DMS79 (cell line): ENCODE data around the gene CD93.
A peak's percentile ranks its signal among the peaks of the same experiment; 100 is the strongest.

Experiments
- DNase-seq: peaks from one replicate; lab custom pipeline; 2025; lab: John Stamatoyannopoulos, UW

The CD93 gene

DNA sequence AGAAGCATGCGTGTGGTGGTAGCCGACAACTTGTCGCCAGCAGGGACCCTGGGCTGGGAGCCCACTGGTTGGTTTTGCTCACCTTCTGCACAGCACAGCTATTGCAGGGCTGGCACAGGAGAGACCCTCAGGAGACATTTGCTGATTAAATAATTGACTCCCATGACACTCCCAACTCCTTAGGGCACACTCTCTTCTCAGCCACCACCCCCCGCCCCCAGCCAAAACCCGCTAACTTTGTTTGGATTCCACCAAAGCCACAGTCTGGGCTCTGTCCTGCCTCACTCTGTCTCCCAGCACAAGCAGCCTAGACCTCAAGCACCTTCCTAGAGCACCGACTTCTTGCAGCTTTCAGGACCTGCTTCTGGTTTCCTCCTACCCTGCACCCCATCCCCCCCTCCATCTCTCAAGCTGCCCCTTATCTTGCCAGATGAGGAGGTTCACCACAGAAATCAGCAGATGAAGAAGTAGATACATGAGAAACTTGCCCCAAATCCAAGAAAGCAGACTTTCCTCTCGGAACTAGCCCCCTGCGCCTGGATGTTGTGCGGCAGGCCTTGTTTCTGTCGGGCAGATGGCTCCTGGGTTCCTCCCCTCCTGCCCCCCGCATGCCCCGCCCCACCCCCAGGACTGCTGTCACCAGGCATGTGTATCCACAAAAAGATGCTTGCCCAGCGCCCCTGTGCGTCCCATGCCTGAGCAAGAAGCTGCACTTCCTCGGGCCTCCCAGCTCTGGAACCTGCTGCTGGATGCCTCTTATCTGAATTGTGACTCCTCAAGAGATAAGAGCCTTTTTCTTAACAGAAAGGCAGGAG is 35.0 kb upstream of the CD93 start:
- no peak for DNase-seq

DNA sequence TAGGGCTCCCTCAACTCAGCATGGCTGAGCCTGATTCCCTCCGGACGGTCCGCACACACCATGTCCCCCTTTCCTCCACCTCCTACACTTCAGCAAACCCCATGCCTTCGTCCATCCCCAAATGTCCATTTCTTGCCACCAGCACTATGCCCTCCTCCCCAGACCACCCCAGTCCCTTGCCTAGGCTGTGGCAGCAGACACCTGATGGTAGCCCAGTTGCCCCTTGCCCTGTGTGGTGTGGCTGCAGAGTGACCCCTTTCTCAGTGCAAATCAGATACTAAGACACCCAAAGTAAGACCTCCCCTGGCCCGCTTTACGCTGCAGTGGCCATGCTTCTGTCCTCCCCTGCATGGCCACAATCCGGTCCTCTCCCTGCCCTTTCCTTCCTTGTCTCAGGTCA is 34.1 kb upstream of the CD93 start:
- no peak for DNase-seq

DNA sequence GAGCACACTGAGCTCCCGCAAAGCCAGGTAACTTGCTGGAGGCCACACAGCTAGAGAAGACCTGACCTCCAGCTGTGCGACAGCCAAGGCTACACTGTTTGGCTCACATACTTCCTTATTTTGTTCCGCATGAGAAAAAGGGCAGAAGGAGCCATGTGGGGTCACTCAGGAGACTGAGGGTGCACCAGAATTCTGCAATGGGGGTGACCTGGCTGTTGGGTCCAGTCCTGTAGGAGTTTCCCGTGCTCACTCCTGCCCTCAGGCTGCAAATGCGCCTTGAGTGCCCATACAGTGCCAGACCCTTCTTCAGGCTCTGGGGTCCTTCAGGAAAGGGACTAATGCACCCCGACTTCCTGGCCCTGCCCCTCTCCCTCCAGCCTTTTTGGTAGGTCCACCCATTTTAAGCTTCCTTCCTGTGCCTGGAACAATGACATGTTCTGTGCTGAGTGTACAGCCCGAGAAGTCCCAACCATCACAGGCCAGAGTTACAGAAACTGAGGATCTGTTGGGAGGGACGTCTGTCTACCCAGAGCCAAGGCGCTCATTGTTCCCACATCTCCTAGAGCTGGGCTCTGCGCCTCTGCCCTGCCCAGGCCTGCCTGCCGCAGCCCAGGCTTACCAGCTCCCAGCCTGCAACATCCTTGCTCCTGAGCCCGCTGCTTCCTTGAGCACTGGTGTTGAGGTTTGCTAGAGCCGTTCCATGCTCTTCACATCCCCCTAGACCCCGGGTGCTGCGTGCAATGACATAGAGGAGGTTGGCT is 33.5 kb upstream of the CD93 start:
- DNase-seq: no peak

DNA sequence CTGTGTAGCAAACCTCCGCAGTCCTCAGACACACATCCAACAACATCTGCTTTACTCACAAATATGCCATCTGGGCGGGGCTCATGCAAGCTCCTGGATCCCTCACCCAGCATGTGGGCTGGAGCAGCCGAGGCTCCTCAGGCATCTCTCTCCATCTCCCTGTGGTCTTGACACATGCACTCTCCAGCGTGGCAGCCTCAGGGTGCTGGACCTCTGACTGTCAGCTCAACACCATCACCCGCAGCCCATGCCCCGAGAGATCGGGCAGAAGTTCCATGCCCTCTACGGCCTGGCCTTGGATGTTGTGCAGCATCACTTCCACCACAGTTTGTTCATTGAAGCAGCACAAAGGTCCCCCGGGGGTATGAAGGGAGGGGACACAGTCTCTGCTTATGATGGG is 32.6 kb upstream of the CD93 start:
- no peak for DNase-seq

DNA sequence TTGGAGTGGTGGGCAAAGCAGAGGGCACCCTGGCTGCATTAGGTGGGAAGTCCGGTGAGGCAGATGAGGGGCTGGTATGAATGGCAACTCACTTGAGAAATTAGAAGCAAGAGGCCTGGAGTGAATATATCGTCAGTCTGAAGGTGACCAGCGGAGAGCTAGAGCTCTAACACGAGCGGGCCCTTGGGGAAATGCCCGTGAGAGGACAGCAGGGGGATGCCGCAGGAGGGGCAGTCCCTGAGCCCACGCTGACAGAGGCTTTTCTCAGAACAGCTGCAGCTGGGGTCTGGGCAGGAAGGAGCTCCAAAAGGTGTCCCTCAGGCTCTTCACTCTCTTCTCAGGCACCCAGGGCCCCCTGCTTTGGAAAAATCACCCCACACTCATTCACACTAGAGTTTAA is 32.0 kb upstream of the CD93 start:
- no peak for DNase-seq

DNA sequence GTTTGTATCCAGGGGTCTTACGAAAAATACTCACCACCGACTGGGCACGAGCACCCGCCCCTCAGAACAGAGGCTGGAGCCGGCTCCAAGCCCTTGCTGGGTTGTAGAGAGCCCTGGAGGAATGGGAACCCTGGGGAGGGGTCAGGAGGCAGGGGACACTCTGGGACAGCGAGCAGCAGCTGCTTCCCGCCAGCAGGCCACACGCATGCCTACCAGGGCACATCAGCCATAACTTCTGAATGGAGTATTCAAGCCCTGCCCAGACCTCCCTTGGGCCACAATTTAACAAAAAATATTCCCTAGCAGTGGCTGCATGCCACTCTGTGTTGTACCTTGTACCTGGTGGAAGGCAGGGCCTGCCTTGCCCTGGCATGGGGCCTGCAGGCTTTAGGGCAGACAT is 31.6 kb upstream of the CD93 start:
- DNase-seq: no peak

DNA sequence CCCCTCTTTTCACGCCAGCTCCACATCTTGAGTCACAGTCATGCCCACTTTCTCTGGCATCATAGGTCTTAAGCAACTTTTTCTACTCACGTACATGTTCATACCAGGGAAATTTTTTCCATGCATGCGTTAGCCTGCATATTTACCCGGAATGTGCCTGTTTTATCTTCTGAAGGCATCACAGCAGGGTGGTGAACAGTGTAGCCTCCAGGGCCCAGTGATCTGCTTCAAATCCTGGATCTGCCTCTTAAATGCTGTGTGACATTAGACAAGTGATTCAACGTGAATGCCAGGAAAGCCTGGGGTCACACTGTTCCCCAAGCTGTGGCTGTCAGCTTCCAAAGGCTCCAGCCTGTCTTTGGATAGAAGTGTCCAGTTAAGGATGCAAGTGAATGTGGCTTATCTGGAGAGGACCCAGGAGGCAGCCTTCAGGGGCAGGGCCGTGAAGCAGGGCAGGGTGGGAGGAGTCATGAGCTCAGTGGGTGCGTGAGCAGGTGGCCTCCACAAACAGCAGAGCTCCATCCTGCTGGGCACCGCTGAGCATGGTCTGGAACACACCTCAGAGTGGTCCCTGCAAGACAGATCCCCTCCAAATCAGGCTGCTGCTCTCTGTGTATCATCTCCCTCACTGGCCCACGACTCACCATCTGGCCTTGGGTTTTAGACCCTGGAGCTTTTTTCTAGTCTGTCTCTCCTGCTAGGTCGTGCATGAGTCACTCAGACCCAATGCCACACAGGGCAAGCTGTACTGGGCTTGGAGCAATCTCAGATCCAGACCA is 30.4 kb upstream of the CD93 start:
- DNase-seq: no peak

DNA sequence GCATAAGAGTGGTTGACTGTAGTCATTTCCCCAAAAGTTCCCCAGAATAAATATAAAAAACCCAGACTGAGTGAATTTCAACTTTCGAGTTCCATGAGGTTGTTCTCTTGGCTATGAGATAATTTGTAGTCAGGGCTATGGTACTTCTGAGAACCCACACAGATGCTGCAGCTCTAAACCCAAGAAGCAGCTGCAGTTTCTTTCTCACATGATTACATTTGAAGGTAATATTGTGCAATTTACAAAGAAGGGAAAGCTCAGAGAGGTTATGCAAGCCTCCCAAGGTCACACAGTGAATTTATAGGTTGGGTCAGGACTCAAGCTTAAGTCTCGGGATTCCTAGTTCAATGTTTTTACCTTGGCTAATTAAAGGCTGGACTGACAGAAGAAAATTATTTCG is 29.7 kb upstream of the CD93 start:
- no peak for DNase-seq

DNA sequence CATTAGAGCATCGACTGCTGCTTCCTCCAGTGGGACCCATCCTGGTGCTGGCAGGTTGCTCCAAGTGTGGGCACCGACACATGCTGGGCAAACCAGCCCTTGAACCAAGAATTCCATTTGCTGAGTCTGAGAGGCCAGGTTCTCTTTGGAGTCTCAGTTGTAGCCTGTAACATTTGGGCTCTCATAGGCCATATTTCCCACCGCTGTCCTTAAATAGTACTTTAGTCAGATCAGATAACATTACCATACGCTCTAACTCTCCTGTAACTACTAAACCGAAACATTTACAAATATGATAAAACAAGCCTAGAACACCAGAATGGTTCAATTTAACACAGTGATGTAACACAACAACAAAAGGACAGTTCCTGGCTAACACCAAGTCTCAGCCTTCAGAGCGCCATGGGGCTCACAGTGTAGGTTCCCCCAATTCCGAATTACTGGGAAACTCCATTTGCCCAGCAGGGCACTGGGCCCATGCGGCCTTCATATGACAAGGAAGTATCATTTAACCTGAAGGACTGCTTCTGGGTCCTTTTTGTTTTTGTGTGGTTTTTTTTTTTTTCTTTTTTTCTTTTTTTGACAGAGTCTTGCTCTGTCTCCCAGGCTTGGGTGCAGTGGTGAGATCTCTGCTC is 28.4 kb upstream of the CD93 start:
- no peak for DNase-seq

DNA sequence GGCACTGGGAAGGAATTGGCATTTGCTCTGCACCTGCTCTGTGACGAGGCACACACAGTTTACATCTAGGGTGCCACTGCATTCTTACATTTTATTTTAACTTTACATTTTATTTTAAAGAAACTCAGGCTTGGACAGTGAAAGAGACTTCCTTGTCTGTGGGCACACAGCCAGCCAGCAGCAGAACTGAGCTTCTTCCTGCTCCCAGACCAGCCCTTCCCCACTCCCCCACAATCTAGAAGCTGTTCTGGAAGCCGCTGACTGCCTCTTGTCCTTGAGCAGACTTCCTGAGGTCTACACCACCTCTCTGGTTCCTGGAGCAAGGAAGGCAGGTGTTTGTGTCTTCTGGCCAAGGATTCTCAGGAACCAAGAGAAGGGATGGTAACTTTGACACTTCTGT is 27.9 kb upstream of the CD93 start:
- DNase-seq: no peak

DNA sequence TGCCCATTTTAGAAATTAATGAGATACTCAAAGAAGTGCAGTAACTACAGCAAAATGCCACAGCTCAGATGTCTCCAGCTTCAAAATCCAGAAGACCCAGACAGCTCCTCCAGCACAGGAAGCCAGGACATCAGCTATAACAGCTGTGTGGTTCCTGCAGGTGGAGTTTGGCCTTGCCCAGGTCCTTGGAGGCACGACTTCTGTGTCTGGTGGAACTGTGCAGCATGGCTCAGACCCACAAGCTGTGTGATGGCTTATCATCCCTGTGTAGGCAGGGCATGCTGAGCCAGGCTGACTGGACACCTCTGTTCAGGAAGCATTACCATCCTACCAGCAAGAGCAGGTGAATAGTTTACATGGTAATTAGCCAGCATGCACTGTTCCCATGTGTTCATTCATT is 26.5 kb upstream of the CD93 start:
- no peak for DNase-seq

DNA sequence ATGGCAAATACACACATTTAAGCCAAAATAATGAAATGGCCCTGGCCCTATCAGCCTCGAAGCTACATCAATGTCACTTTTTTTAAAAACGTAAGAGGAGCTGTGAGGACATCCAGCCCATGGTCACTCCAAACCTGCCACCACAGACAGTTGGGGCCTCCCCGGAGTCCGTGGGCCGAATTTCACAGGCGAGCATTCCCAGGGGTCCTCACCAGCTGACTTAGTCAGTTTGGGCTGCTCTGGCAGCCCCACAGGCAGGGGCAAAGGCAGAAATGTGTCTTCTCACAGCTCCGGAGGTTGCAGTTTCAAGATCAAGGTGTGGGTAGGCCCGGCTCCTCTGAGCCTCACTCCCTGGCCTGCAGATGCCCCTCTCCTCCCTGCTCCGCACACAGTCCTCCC is 25.8 kb upstream of the CD93 start:
- no peak for DNase-seq

DNA sequence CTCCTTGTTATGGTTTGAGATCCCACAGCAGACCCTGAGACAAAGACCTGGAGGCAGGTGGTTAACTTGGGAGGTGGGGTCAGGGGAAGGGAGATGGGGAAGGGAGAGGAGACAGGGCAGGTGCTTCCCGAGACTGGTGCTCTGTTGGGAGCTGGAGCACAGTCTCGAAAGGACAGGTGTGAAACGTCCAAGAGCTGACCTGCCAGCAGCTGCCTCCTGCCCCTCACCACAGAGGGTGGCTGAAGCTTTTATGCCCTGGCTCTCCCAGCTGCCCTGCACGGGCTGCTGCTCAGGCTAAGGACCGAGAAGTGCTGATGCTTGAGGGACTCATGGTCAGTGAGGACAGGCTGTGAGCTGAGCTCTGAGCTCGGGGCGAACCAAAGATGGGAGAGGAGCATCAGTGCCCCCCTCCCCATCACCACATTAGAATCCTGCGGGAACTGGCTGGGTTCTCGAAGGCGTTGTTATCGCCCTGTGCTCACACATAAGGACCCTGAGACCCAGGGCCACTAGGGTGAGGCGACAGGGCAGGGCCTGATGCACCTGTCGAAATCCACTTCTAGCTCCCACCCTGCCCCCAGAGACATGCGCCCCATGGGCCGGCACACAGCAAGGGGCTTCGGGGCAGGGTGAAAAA is 25.3 kb upstream of the CD93 start:
- DNase-seq: peak; percentile 36

DNA sequence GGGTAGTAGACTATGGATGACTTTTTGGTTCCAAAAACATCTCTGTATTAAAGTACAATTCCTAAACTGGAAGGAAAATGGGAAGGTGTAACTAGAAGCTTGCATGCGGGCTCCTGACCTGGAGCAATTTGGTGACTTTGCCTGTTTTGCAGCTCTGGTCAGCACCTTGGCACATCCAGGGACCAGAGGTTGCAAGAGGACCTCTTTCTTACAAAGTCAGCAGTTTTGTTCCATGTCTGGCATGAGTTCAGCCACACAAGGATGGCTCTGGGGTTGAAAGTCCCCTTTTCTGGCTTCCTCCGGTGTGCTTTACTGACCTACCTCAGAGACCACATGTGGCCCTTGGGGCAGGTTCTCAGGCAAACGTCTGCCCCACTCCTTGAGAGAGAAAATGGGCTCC is 22.7 kb upstream of the CD93 start:
- DNase-seq: no peak

DNA sequence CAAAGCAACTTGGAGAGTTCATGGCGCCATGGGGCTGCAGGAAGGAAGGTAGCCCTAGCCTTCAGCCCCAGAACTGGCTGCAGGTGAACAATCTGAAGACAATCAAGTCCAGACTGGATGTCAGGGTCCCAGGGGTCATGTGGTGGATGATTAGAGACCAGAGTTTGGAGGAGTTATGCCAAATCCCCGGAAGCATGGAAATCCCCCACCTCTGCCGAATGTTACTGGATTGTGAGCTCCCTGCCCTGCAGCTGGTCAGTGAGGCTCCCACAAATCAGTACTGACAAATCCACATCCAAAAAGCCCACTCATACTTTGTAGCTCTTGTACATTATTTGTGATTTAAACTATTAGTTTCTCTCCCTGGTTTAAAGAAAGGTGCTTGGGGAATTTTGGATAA is 21.3 kb upstream of the CD93 start:
- no peak for DNase-seq

DNA sequence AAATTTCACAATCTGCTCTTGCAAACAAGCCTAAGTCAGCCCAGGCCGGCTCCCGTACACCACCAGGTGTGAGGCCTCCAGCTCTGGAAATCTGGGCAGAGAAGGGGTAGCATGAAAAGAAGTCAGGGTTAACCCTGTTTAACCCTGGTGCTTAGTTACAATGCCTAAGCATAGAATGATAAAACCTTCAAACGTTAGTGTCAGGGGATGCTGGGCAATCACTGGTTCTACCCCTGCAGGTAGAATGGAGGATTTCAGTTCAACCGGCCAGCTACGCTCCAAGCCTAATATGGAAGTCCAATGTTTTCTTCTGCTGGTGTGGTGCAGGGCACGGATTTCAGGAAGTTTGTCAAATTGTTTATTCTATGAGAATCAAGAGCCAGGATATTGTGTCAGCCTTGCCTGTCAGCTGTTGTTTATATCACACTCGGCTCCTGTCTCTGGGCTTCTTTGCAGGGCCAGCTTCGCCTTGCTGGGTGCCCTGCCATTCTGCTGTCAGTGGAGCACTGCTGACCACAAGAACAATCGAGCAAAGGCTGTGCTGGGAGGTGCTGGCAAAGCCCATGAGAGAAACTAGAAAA is 20.2 kb upstream of the CD93 start:
- DNase-seq: no peak

DNA sequence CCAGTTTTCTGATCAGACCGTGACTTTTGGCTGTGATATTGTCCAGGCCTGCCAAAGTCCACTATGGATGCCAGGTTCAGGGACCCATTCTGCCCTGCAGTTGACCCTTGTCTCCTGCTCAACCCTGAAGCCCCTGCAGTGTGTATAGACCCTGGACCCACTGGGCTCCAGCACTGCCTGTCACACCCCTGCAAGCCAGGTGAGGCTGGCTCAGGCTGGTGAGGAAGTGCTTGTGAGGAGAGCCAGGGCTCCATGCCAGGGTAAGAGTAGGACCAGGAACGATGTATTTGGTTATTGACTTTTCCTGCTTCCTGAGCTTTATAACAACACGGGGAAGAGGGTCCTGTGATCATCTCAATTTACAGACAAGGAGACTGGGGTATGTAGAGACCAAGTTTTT is 19.1 kb upstream of the CD93 start:
- DNase-seq: no peak

DNA sequence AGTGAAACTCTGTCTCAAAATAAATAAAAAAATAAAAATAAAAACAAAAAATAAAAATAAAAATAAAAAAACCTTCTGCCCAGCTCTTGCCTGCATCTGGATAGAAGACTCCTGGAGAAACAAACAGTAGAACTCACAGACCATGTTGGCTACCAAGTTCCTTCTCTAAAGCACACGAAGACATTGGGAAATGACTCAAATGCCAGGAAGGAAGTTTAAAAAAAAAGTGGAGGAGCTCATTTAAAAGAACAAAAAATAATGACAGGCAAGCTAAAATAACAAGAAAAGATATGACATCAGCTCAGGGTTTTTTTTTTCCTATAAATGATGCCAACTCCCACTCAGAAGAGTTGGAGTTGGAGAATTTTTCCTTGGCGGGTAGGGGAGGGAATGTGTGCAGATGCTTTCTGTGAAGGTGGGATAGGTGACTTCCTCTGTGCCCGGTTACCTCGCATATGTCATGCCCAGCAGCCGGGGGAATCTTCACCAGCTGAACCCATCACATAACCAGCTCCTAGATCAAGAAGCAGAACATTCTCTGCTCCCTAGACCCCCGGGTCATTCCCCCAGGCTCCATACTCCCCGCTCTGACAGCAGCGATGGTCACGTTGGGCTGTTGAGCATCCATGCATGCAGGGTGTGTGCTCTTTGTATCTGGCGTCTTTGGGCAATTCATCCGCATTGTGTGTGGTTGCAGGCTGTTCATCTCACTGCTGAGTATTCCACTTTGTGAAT is 17.3 kb upstream of the CD93 start:
- no peak for DNase-seq

DNA sequence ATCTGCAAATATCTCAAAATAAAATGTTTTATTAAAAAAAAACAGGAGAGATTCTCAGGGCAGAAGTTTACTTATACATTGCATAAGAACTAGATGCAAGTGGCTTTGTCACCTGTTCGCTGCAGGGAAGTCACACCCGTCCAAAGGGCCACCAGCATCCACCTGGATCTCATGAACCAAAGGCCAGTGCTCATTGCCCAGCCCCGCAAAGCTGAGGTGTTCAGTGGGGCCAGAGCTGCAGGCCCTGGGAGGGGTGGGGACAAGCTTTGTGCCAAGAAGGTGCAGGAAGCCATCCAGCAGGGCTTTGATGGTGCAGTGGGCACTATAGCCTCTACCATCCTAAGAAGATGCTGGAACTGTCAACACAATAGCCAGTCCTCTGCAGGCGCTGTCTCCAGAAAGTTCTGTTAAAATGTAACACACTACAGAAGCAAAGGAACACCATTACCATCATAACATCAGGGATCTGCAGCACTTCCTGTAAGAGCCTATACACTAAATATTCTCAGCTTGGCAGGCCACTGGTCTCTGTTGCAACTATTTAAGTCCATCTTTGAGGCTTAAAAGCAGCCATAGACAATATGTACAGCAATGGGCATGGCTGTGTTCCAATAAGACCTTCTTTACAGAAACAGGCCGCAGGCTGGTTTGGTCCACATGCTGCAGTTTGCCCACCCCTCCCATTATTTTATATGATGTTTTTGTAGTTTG is 15.7 kb upstream of the CD93 start:
- DNase-seq: no peak

DNA sequence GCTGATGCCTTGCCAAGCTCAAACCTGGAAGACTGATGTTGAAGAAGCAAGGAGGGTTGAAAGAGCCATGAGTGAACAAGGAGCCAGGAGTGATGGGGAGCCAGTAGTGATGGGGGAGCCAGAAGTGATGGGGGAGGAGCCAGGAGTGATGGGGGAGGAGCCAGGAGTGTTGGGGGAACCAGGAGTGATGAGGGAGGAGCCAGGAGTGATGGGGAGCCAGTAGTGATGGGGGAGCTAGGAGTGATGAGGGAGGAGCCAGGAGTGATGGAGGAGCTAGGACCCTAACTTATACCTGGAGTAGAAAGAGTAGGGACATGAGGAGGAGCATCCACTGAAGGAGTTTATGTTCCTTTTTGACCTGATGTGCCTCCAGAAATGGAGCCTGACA is 14.6 kb upstream of the CD93 start:
- no peak for DNase-seq
